UCSD-AML1 (cell line): ENCODE measurements around the gene PKMYT1.

Experiments
- DNase-seq: peaks from one replicate; lab custom pipeline; 2025; ENCODE audit not compliant: unreplicated experiment; lab: John Stamatoyannopoulos, UW

PKMYT1 gene

DNA sequence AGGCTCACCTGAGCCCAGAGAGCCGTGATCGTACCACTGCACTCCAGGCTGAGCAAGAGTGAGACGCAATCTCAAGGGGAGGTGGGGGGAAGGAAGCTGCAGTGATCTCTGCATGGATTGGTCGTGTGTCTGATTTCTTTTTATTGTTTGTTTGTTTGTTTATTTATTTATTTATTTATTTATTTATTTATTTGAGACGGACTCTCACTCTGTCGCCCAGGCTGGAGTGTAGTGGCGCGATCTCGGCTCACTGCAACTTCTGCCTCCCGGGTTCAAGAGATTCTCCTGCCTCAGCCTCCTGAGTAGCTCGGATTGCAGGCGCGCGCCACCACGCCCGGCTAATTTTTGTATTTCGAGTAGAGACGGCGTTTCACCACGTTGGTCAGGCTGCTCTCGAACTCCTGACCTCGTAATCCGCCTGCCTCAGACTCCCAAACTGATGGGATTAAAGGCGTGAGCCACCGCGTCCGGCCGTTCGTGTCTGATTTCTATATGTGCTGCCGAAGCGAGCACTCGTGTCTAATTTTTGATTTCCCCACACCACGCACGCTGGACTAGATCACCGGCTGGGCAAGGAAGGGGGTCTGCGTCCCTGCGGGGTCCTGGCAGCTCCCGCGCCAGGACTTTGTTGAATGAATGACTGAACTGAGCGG lies 39.5 kb upstream of the PKMYT1 start:
- DNase-seq: no peak

DNA sequence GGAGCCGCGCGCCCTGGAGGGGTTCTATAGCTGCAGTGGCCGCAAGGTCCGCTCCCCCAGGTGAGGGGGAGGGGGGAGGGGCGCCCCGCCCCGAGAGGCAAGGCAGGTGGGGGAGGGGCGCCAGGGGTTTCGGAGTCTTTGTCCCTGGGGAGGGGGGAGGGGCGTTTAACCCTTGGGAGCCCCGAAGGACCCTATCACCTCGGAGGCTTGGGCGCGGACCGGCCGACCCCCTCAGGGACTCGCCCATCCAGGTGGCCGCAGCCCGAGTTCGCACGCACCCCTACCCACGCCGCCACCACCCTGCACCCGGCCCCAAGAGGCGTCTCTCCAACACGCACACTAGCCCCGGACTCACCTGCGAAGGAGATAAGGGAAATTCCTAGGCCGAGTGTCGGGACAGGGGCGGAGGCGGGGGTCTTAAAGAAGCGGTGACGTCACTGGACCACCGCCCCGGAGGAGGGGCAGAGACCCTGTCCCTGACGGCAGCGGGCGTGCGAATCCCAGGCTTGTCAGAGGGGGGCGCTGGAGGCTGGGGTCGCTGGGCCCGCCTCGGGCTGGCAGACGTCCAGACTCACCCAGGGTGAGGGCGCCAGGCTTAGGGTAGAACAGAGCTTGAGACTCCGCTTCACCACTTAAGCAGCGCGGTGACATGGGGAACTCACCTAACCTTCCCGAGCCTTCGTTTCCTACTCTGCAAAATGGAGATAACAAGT lies 37.7 kb upstream of the PKMYT1 start, which contains the start of gene CLDN6:
CLDN6 (minus strand) TSS at position 390 of the 713 bp plus-strand sequence. CDS start 2,162 bp downstream, outside the sequence.
- no peak for DNase-seq

DNA sequence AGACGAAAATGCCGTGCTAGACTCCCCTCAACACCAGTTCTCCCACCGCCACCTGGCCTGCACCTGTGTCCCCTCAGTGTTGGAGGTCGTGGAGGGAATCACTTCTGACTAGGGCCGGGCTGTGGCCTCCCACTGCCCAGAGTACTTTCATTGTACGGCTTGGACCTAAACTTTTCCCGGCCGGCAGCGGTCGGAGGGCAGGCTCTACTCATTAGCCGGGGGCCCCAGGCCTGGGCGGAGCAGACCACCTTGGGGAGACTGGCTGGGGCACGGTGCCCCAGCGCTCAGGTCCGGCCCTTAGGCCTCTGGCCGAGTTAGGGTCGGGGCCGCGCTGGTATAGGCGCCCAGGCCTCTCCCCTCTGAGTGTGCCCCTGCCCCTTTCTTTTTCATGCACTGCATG lies 37.1 kb upstream of the PKMYT1 start:
- DNase-seq: no peak

DNA sequence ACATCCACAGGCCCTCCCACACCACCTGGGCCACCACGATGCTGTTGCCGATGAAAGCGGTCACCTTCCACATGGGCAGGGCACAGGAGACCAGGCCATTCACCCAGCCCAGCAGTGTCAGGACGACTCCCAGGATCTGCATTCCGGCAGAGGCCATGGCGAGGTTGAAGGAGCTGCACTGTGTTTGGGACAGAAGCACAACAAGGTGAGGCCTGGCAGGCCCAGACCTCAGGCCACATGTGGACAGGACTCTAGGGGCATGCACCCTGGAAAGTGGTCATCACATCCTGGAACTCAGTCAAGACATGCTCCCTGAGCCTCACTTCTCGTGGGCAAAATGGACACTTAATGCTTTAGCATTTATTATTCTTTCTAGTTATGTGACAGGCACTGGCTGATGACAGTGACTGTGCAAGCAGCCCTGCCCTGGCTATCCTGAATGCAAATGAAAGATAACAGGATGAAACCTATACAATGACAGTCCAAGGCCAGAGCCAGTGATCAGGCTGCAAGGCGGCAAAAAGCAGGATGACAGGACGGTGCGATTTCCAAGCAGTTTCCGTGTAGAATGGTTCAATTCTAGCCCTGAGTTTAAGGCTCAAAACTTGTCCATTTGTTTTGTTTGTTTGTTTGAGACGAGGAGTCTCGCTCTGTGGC lies 35.7 kb upstream of the PKMYT1 start:
- DNase-seq: no peak

DNA sequence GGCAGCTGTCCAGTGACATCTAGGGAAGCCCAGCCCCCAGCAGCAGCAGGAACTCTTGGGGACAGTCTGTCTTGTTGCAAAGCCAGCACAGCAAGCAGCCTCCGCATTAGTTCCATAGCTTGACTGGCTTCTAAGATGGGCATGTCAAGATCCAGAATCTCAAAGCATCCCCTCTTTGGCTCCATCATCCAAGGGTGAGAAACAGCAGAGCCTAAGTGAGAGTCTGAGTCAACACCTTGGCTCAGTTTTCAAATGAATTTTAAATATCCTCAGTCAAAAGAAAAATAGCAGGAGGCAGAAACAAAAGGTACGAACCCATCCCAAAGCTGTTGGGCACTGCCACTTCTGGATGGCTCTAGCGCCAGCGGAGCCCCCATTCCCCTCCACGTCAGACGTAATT lies 34.7 kb upstream of the PKMYT1 start:
- no peak for DNase-seq

DNA sequence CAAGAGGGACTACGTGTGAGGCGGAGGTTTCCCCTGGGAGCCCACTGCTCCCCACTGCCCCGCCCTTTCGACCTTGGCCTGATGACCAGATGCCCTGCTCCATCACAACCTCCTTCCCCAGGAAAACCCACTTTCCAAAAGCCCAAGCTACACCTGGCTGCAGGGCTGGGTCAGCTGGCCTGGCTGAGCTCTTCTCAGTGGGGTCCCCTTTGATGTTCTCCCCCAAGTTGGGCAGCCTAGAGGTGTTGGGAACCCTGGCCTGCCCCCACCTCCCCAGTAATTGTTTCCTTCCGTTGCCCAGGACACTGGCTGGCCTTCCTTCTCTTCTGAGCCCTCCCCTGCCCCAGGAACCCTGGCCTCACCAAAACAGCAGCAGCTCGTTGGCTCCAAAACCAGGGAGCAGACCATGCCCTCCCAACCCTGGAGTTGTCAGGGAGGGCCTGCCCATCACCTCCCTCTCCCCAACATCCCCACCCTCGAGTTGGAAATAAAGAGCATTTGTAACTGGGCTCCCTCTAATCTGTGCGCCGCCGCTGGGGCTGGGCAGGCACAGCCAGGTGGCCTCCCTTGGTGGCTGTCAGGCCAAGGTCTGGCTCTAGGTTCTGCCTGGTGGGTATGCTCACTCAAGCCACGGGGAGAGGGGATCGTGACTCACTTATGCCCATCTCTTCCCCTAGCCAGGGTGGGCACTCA lies 33.9 kb upstream of the PKMYT1 start:
- DNase-seq: no peak

DNA sequence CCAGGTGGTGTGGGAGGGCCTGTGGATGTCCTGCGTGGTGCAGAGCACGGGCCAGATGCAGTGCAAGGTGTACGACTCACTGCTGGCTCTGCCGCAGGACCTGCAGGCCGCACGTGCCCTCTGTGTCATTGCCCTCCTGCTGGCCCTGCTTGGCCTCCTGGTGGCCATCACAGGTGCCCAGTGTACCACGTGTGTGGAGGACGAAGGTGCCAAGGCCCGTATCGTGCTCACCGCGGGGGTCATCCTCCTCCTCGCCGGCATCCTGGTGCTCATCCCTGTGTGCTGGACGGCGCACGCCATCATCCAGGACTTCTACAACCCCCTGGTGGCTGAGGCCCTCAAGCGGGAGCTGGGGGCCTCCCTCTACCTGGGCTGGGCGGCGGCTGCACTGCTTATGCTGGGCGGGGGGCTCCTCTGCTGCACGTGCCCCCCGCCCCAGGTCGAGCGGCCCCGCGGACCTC lies 33.3 kb upstream of the PKMYT1 start:
- no peak for DNase-seq

DNA sequence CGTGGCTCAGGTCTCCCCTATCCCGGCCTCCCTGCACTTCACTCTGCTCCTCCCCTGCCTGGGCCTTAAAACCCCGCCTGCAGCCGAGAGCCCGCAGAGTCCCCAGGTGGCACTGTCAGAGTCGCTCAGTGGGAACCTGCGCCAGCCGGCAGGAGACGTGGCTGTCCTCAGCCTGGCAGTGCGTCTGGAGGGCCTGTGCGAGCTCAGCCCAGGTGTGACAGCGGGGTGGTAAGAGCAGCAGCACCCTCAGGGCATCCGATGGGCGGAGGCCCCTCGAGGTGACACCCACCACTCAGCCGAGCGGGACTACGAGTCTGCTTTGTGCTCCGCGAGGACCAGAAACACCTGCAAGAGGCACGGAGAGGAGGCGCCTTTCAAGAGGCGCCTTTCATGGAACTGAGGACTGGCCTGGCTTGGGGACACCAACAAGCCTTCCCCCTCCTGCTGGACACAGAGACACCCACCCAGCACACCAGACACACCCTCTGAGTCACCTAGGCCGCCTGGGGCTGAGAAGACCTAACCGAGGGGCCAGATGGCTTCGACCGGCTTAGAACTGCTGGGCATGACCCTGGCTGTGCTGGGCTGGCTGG lies 32.7 kb upstream of the PKMYT1 start, which contains the start of gene CLDN9:
CLDN9 (plus strand) TSS at position 96 of the 593 bp plus-strand sequence; CDS start at position 536, 440 bp downstream.
- DNase-seq: no peak

DNA sequence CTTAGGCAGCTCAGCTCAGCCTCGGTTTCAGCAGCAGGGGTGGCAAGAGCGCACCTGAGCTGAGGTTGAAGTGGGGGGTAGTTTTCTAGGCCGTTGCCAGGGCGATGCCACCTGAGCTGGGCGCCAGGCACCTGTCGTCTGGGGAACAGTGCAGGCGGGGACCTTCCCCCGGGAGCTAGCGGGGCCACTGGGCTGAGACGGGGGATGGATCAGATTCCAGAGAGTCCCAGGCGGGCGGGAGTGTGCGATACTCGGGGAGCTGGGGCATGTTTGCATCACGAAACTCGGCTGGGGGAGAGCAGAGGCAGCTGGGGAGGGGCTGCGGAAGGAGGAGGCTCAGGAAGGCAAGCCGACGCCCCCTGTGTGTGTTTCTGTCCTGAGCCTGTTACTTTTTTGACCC lies 32.0 kb upstream of the PKMYT1 start:
- no peak for DNase-seq

DNA sequence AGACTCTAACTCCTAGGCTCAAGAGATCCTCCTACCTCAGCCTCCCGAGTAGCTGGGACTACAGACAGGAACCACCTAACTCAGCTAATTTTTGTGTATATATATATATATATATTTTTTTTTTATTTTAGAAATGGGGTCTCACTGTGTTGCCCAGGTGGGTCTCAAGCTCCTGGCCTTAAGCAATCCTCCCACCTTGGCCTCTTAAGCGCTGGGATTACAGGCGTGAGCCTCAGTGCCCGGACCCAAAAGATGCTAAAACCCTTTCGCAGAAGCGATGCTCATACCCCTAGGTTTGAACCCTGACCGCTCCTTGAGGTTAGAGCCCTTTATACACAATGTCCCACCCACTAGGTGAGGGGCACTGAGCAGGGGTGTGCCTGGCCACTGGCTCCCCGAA lies 30.3 kb upstream of the PKMYT1 start:
- DNase-seq: no peak

DNA sequence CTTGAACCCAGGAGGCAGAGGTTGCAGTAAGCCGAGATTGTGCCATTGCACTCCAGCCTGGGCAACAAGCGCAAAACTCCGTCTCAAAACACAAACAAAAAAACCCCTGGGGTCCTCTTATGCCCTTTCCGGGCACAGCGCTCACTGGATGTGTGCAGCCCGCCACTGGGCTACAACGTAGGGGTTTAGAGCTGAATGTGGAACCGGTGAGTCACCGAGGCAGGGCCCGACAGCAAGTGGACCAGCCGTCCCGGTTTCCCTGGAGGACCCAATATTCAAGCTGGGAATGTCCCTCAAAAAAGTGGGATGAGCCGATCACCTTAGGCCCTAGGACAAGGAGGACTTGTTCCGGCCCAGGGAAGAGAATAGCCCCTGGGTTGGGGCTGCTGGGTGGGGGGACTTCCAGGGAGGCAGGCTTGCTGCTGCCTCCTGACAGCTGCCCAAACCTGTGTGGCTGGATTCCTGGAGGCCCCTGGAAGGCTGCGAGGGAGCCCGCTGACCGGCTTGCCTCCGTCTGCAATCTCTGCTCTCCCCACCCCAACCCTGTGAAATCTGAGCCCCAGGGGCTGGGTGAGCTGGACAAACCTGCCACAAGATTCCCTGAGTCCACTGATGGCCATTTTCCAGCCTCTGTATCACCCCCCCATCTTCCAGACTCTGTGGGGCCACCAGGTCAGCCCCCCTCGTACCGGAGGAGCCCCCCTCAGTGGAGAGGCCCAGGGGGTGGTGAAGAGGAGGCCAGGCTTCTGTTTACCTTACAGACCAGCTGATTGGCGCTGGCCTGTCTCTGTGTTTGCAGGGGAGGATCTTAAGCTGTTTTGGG lies 29.5 kb upstream of the PKMYT1 start:
- no peak for DNase-seq

DNA sequence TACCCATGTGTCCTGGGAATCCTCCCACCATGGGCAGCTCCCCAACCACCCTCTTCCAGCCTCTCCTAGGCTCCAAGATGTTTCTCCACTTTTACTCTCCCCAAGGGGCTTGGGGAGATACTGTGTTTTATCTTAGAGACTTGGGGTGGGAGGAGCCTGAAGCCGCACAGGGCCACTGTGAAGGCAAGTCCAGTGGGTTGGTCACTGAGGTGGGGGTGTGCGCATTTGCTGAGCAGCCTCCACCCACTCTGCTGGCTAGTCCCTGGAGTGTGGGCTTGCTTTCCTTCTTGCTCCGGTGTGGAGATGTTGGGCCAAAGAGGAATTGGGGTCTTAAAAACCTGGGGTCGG lies 28.4 kb upstream of the PKMYT1 start:
- no peak for DNase-seq

DNA sequence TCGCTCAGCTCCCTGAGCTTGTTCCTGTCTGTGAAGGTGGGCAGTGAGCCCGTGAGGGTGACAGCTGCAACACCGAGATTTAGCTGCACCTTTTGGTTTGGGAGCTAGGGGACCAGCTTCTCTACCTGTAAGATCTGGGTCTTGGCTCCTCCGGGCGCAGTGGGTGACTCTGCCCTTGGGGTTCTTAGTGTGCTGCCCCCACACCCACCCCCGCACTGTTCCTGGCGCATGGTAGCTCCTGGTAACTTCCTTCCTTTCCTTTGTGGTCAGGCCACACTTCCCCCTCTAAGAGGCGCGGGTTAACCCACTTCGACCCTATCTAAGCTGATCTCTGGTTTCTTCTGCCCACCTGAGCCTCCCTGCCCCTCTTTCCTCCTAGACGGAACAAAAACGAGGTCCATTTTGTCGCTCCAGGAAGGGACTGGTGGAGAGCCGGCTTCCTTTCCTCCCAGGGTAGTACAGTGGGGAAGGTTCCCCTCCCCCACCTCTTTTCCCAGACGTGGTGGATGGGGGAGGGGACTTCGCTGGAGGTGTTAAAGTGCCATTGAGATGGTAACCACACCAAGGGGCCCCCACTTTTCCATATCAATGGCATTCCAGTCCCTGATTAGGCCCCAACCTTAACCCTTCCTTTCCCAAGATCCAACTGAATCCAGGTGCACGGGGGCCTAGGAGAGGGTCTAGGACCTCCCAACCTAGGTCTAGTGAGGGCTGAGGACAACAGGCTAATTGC lies 27.9 kb upstream of the PKMYT1 start:
- peak; percentile 82 for DNase-seq

DNA sequence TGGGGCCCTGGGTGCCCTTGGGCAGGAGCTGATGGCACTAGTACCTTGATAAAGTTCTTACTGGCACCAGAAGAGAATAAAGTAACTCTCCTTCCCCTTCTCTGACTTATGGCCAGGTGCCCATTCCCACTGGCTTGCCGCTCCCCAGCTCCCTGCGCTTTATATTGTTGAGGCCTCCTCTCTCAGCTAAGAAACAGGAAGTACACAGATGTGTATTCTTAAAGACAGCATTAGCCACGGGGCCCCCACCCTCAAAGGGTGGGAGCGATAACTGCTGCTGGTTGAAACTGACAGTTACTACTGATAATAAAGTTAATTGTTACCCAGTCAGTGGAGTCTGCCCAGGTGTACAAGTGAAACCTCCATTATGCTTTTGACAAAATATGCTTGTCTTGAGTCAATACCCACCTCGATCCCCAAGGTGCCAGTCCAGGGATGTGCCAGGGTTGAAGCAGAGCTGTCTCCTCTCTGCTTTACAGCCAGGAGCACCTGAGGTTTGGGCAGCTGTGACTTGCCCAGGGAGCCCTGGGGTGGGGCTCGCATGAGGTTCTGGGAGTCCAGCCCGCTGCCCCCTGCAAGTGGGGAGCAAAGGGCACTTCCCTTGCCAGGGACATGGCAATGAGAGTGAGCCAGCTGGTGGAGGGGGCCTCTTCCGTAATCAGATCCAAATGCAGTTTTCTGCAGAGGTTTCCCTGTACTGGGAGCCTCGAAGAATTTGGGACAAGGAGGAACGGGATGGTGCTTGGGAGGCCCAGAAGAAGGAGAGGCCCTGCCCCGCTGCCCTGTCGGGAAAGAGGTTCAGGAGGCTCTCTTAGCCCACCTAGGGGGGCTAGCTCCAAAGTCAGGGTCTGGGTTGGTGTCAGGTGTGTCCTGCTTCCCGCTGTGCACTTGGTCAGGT lies 27.1 kb upstream of the PKMYT1 start:
- peak; percentile 51 for DNase-seq

DNA sequence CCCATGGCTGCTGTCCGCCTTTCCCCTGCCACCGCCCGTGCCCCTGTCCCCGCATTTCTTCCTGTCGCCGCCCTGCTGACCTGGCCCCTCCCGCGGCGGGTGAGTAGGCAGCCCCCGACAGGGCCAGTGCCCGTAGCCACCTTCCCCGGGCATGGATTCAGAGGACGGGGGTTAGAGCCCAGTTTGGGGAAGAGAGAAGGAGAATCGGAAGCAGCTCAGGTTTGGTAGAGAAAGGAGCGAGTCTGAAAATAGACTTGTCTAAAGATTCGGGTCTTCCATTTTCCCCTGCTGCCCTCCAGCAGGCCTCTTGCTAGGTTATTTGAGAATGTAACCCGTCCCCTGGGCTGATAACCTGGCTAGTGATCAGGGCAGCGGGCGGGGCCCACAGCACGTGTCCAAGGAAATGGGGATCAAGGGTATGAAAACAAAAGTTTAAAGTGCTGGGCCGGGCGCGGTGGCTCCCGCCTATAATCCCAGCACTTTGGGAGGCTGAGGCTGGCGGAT lies 24.6 kb upstream of the PKMYT1 start:
- peak; percentile 52 for DNase-seq

DNA sequence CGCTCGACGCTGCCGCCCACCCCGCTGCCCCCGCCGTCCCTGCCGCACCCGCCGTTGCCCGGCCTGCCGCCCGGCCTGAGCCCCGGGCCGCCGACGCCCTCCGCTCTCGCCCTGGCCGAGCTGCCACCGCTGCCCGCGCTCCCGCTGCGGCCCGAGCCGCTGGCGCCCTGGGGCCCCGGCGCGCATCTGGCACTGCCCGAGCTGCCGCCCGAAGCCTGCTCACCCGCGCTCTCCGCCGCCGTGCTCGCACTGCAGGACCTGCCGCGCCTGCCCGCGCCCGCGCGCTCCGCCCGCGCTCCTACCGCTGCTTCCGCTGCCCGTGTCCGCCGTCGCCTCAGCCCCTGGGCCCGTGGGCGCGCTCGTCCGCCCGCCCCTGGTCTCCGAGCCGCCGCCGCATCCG lies 24.1 kb upstream of the PKMYT1 start:
- DNase-seq: peak; percentile 46

DNA sequence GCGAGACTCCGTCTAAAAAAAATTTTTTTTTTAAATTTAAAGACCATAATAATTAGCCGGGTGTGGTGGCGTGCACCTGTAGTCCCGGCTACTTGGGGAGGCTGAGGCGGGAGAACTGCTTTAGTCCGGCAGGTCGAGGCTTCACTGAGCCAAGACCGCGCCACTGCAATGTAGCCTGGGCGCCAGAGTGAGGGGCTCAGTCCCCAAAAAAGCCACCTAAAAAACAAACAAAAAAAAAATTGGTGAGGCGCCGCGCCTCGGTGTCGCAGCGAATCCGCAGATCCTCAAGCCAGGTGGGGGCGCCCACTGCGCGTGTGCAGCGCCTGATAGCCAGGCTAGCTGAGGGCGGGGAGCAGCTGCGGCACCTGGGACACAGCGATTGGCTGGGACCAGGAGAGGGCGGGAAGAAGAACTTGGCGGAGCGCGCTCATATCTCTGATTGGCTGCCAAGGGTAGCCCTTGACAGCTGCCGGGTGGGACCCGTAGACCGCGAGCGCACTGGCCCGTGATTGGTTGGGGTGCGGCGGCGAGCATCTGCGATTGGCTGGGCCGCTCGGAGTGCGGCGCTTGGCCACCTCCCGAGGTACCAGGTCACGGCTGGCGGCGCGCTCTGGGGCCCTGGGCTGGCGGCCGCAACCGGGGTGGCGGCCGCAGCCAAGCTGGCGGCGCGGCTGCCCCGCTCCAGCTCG lies 23.5 kb upstream of the PKMYT1 start:
- peak; percentile 99 for DNase-seq

DNA sequence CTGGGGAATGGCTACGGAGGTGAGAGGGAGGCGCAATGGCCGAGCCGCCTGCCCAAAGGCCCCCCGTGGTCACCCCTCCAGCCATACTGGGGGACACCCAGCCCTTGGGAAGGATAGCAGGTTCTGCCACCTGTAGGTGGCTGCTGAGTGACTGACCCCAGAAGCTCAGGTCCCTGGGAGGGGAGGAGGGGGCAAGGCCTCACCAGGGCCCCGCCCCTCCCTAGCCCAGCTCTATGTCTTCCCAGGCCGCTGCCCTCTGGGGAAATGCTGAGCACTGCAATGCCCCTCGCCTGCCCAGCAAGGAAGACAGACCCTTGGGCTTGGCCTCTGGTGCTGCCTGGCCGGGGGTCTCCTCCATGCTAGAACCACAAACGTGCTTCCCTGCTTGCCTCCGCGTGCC lies 21.1 kb upstream of the PKMYT1 start:
- DNase-seq: no peak
